Measurements from ENCODE around the gene SH2B3.

The SH2B3 gene

GRCh38 chr12:111405859-111406473, at the start of gene SH2B3:
TSS of gene SH2B3 (plus strand) at chr12:111405923. CDS start at chr12:111418146, 12,223 bp downstream.
- no peak for TF ChIP-seq CTCF (IDR thresholded peaks at IDR 0.05; ENCODE audit: low read depth, low read length)
- Histone ChIP-seq H3K9me3 (ENCODE audit: severe bottlenecking) (no peaks in the 10 kb centered on the region), H3K27me3 (ENCODE audit: insufficient read depth, low read depth, severe bottlenecking) (no peaks in the 10 kb centered on the region), H3K27ac (peak within 1 kb of the TSS; percentile 25; the same call in 1 of the 2 replicates), H3K4me3 (ENCODE audit: low read depth, low read length) (peak within 1 kb of the TSS; percentile 64), H3K36me3 (no peaks in the 10 kb centered on the region)
- DNase-seq: peak; percentile 46

GRCh38 chr12:111359231-111359913, 46.4 kb upstream of the SH2B3 start:
- no peak overlapping the region for H3K4me3 ChIP-seq (ENCODE audit: low read depth, low read length)
- no peaks in the 10 kb centered on the region for H3K9me3 ChIP-seq (ENCODE audit: severe bottlenecking)
- H3K27ac ChIP-seq: no peak overlapping the region
- no peaks in the 10 kb centered on the region for H3K27me3 ChIP-seq (ENCODE audit: insufficient read depth, low read depth, severe bottlenecking)
- no peak for TF ChIP-seq CTCF (IDR thresholded peaks at IDR 0.05; ENCODE audit: low read depth, low read length)
- DNase-seq: no peak
- peaks cover 3% of the 10 kb centered on the region for H3K36me3 ChIP-seq

GRCh38 chr12:111359914-111360276, 45.8 kb upstream of the SH2B3 start:
- no peak overlapping the region for H3K4me3 ChIP-seq (ENCODE audit: low read depth, low read length)
- no peaks in the 10 kb centered on the region for H3K27me3 ChIP-seq (ENCODE audit: insufficient read depth, low read depth, severe bottlenecking)
- no peak for TF ChIP-seq CTCF (IDR thresholded peaks at IDR 0.05; ENCODE audit: low read depth, low read length)
- no peak overlapping the region for H3K27ac ChIP-seq
- DNase-seq: no peak
- H3K36me3 ChIP-seq: peaks cover 4% of the 10 kb centered on the region
- H3K9me3 ChIP-seq (ENCODE audit: severe bottlenecking): no peaks in the 10 kb centered on the region

- H3K27me3 ChIP-seq (ENCODE audit: insufficient read depth, low read depth, severe bottlenecking): no peaks in the 10 kb centered on the region
- H3K27ac ChIP-seq: no peak overlapping the region
- no peak for DNase-seq
- no peak overlapping the region for H3K4me3 ChIP-seq (ENCODE audit: low read depth, low read length)
- peaks cover 8% of the 10 kb centered on the region for H3K36me3 ChIP-seq
- no peak for TF ChIP-seq CTCF (IDR thresholded peaks at IDR 0.05; ENCODE audit: low read depth, low read length)
- H3K9me3 ChIP-seq (ENCODE audit: severe bottlenecking): no peaks in the 10 kb centered on the region
These were observed 45.3 kb upstream of the SH2B3 start for GRCh38 chr12:111360325-111360930.

GRCh38 chr12:111361073-111361716, 44.5 kb upstream of the SH2B3 start:
- peaks cover 11% of the 10 kb centered on the region for H3K36me3 ChIP-seq
- DNase-seq: no peak
- no peaks in the 10 kb centered on the region for H3K27me3 ChIP-seq (ENCODE audit: insufficient read depth, low read depth, severe bottlenecking)
- no peak for TF ChIP-seq CTCF (IDR thresholded peaks at IDR 0.05; ENCODE audit: low read depth, low read length)
- H3K4me3 ChIP-seq (ENCODE audit: low read depth, low read length): no peak overlapping the region
- H3K9me3 ChIP-seq (ENCODE audit: severe bottlenecking): no peaks in the 10 kb centered on the region
- H3K27ac ChIP-seq: no peak overlapping the region

All from WERI-Rb-1 (cell line).